GM15510 (cell line): ENCODE data around the gene TMEM255A.

ENCODE experiments used
- POLR2A ChIP-seq: IDR thresholded peaks from 3 replicates; pipeline ENCODE4 v1.6.1; 2011; ENCODE audit warnings: borderline replicate concordance; ENCODE audit not compliant: insufficient read length; ENCODE audit errors: extremely low read depth

Gene TMEM255A

DNA sequence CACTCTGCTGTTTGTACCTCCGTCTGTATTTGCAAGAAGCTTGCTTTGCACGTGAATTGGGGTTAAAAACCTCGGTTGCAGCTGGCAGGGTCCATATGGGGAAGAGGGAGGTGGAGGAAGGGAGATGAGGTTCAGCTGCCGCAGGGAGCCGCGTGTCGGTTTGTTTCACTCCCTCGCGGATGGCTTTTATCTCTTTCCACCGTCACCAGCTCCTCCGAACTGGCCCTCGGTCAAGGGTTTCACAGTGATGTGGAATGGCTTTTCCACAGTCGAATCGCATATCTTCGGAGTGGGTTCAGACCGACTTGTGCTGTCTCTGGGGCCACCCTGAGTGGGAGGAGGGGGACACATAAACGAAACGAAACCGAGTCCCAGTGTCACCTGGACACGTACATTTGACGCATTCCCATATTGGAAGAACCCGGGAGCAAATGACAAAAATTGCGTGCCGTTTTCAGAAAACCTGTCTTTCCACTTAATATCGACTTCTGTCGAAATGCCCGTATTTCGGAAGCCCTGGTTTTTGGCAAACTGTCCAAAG is 59.7 kb downstream of the TMEM255A start:
- TF ChIP-seq POLR2A: no peak

- peak; percentile 59 for TF ChIP-seq POLR2A
Observed at GRCh38 chrX:120250522-120251271, 60.6 kb downstream of the TMEM255A start, which contains the start of gene ZBTB33. ZBTB33 (plus strand) TSS chrX:120250812; CDS start chrX:120253416, 2,604 bp downstream.

DNA sequence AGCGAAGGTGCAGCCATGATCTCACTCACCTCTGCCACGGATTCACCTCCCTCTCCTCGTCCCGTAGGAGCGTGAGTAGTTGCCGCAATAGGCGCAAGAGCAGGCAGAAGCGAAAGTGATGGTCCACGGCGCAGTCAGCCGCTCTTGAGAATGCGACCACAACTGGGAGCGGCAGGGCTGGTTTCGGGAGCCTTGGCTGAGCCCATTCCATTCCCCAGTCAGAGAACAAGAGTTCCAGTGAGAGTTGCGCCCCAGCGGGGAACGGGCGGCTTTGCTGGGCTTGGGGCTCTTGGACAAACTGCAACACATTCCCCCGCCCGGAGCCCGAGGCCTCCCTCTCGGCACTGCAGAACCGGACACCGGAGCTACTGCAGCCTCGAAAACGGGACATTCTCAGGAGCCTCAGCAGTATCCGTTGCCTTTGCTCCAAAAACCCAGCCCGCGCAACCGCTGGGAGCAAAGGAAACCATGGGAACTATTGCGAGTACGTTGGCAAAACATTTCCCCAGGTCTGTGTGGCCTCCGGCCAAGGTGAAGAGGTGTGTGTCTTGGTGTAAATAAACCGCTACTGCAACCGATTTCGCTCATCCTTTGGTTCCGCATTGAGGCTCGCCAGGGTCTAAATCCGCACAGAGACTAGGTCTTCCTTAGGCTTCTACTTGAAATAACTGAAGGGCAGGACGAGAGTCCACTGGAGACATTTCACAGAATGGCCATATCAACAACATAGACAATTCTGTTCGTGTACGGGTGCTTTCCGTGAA is 66.3 kb downstream of the TMEM255A start:
- peak; percentile 20 for TF ChIP-seq POLR2A

GRCh38 chrX:120244395-120244734 is 66.9 kb downstream of the TMEM255A start:
- TF ChIP-seq POLR2A: no peak

DNA sequence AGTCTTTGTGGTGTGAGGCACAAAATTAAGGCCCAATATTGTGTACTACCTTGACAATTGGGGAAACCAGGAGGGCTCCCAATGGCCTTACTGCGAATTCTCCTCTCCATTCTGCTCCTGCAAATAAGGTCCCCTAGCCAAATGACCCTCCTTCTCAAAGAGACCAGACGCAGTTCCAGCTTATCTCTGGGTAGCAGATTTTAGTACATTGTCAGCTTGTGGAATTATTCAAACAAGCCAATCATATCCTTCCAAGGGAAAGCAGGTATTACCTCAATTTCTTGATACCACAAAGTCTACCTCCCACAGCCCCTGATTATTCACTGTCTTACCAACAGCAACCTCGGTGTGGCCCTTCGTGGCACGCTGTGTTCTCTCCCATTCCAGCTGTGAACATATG is 68.4 kb downstream of the TMEM255A start:
- TF ChIP-seq POLR2A: no peak

- no peak for TF ChIP-seq POLR2A
Observed at GRCh38 chrX:120238933-120239332, 72.3 kb downstream of the TMEM255A start.

- no peak for TF ChIP-seq POLR2A
Observed at GRCh38 chrX:120236687-120237479, 74.4 kb downstream of the TMEM255A start.

DNA sequence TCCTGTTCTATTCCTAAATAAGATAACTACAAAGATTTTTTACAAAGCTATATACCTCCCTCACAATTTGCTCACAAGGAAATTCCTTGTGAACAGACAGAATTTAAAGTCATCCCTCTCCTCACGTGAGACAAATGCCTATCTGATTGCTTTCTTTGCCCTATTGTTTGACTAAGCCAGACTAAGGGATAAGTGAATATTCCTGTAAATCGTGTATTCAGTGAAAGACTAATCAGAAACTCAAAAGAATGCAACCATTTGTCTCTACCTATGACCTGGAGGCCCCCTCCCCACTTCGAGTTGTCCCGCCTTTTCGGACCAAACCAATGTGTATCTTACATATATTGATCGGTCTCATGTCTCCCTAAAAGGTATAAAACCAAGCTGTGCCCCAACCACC is 76.0 kb downstream of the TMEM255A start:
- TF ChIP-seq POLR2A: no peak

GRCh38 chrX:120228187-120228908 is 82.9 kb downstream of the TMEM255A start:
- no peak for TF ChIP-seq POLR2A

GRCh38 chrX:120224388-120224787 is 86.9 kb downstream of the TMEM255A start:
- no peak for TF ChIP-seq POLR2A

DNA sequence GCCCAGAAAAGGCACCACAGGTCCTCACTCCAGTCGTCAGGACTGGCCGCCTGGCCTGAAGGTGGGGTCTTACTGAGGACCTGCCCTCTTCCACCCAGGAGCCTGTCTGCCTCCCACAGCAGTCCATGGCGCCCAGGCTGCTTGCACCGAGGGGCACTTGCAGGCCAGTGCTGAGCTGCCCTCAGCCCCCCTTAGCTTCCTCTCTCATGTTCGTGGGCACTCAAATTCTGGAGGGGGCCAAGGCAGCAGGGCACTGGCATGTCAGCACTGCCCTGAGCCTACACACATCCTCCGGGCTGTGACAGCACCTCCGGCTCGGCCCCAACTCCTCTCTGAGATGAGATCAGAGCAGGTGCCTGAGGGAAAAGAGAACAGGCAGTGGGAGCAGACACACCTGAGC is 87.9 kb downstream of the TMEM255A start:
- no peak for TF ChIP-seq POLR2A

- TF ChIP-seq POLR2A: no peak
Observed at GRCh38 chrX:120213438-120214265, 97.6 kb downstream of the TMEM255A start.
